ENCODE data around the gene SCGN.
"Not testable (repeated sequence)": the region's sequence is repeated elsewhere in the genome, so short reads cannot be mapped to it uniquely, and the experiment has no call there.

Gene SCGN

GRCh38 chr6:25726122-25726911 is 74.3 kb downstream of the SCGN start:
- no peak for DNase-seq (ENCODE audit: low read depth, low spot score)

GRCh38 chr6:25727028-25727427 is 75.0 kb downstream of the SCGN start:
- DNase-seq (ENCODE audit: low read depth, low spot score), result no peak

GRCh38 chr6:25730907-25731306 is 78.9 kb downstream of the SCGN start:
- DNase-seq (ENCODE audit: low read depth, low spot score), result no peak

GRCh38 chr6:25731721-25732120 is 79.7 kb downstream of the SCGN start:
- DNase-seq (ENCODE audit: low read depth, low spot score), result no peak

GRCh38 chr6:25732468-25733198 is 80.6 kb downstream of the SCGN start:
- DNase-seq (ENCODE audit: low read depth, low spot score), result no peak

- no peak for DNase-seq (ENCODE audit: low read depth, low spot score)
Observed at GRCh38 chr6:25735261-25735660, 83.2 kb downstream of the SCGN start.

GRCh38 chr6:25743868-25744267 is 91.9 kb downstream of the SCGN start:
- DNase-seq (ENCODE audit: low read depth, low spot score), result no peak

- no peak for DNase-seq (ENCODE audit: low read depth, low spot score)
Observed at GRCh38 chr6:25745836-25746235, 93.8 kb downstream of the SCGN start.

- no peak for DNase-seq (ENCODE audit: low read depth, low spot score)
Observed at GRCh38 chr6:25746968-25747367, 95.0 kb downstream of the SCGN start.

GRCh38 chr6:25747477-25747876 is 95.5 kb downstream of the SCGN start:
- DNase-seq (ENCODE audit: low read depth, low spot score), result no peak

GRCh38 chr6:25748049-25748448 is 96.0 kb downstream of the SCGN start:
- no peak for DNase-seq (ENCODE audit: low read depth, low spot score)

- not testable (repeated sequence) for DNase-seq (ENCODE audit: low read depth, low spot score)
Observed at GRCh38 chr6:25748601-25749517, 96.8 kb downstream of the SCGN start.

GRCh38 chr6:25749837-25750236 is 97.8 kb downstream of the SCGN start:
- DNase-seq (ENCODE audit: low read depth, low spot score), result no peak

GRCh38 chr6:25750906-25751305 is 98.9 kb downstream of the SCGN start:
- DNase-seq (ENCODE audit: low read depth, low spot score), result no peak
